HepG2 (cell line): ENCODE results near the gene C2orf81. TPM values are rescaled to one million over a fixed set of nuclear protein-coding genes. Genes with fewer than 3 reads are reported as not detected.

Experiments used
- ARID4A ChIP-seq: sonication (generic); formaldehyde crosslinking; IDR thresholded peaks from 2 replicates; pipeline ENCODE4 v1.5.0; 2020; ENCODE audit warnings: mild to moderate bottlenecking, missing genetic modification reagents, borderline replicate concordance
- ATF6 ChIP-seq: sonication (generic); formaldehyde crosslinking; conservative IDR thresholded peaks from 2 replicates; pipeline ENCODE4 v1.4.0; 2020; ENCODE audit warnings: missing genetic modification reagents
- BORCS8-MEF2B ChIP-seq: sonication (generic); formaldehyde crosslinking; IDR thresholded peaks from 2 replicates; pipeline ENCODE4 v1.8.0; 2022; ENCODE audit warnings: mild to moderate bottlenecking, missing genetic modification reagents
- DPF2 ChIP-seq: sonication (generic); formaldehyde crosslinking; IDR thresholded peaks from 2 replicates; pipeline ENCODE4 v1.4.0; 2020; ENCODE audit warnings: mild to moderate bottlenecking, low read depth, missing genetic modification reagents, borderline replicate concordance
- HES4 ChIP-seq: sonication (generic); formaldehyde crosslinking; IDR thresholded peaks from 2 replicates; pipeline ENCODE4 v1.9.0; 2021; ENCODE audit warnings: mild to moderate bottlenecking, missing genetic modification reagents, borderline replicate concordance
- SP4 ChIP-seq: sonication (generic); formaldehyde crosslinking; IDR thresholded peaks from 2 replicates; pipeline ENCODE4 v1.8.1; 2023; ENCODE audit warnings: mild to moderate bottlenecking, missing genetic modification reagents
- ZFP41 ChIP-seq: sonication (generic); formaldehyde crosslinking; IDR thresholded peaks from 2 replicates; pipeline ENCODE4 v1.4.0; 2020; ENCODE audit warnings: mild to moderate bottlenecking, missing genetic modification reagents, borderline replicate concordance
- ZFP91 ChIP-seq: sonication (generic); formaldehyde crosslinking; IDR thresholded peaks from 2 replicates; pipeline ENCODE4 v1.9.0; 2022; ENCODE audit warnings: missing genetic modification reagents, mild to moderate bottlenecking, borderline replicate concordance
- polyA plus RNA-seq, 8 experiments: library from polyadenylated mRNA; depleted of rRNA in 3 of 8; stranded (reverse) in 7 of 8; unstranded in 1 of 8; fragments of >200 nt; fragmentation: Illumina TruSeq in 4 of 8; extraction: Trizol in 4 of 8; gene quantifications; 2 replicates each; pipeline versions ENCODE4 v1.2.1 to v1.2.3, GENCODE V29; 2011 to 2016; ENCODE audit warnings: low read depth in 4 of 8, missing spikeins in 1 of 8, mixed read lengths in 1 of 8; ENCODE audit not compliant: insufficient read depth in 1 of 8
- total RNA-seq, 5 experiments: library from RNA; depleted of rRNA; stranded (reverse); fragments of >200 nt; fragmentation: Illumina TruSeq; extraction: Trizol; gene quantifications; 2 replicates each; pipeline ENCODE4 v1.2.3, GENCODE V29; 2016; ENCODE audit warnings: low read depth in 1 of 5

Gene C2orf81
- total and polyA plus RNA-seq, 2 of the 13 experiments (the other 11 are each of a cell fraction or from before 2014, with no cell fraction given), result 0.15 to 0.17 TPM

- no peak for TF ChIP-seq ATF6 (CRISPR knock-in tag)
- TF ChIP-seq DPF2 (CRISPR knock-in tag), result no peak
- no peak for TF ChIP-seq SP4 (CRISPR knock-in tag)
- no peak for TF ChIP-seq ZFP41 (CRISPR knock-in tag)
- no peak for TF ChIP-seq BORCS8-MEF2B (CRISPR knock-in tag)
- TF ChIP-seq ARID4A (CRISPR knock-in tag), result no peak
- TF ChIP-seq ZFP91 (CRISPR knock-in tag), result no peak
- TF ChIP-seq HES4, result no peak
These were observed 47.4 kb downstream of the C2orf81 start (continued) for GRCh38 chr2:74373985-74374384.
